IPS-15b (cell line): ENCODE data around the gene EPN1.

ENCODE experiments used
- H3K27me3 ChIP-seq: one replicate; pipeline ENCODE4 v1.6.1; 2013; ENCODE audit warnings: low read length; ENCODE audit not compliant: control insufficient read depth, insufficient read depth
- H3K36me3 ChIP-seq: one replicate; pipeline ENCODE4 v1.6.1; 2013; ENCODE audit warnings: low read length; ENCODE audit not compliant: control insufficient read depth, insufficient read depth
- H3K4me1 ChIP-seq: one replicate; pipeline ENCODE4 v1.6.1; 2013; ENCODE audit warnings: mild to moderate bottlenecking, low read length; ENCODE audit not compliant: control insufficient read depth, insufficient read depth
- H3K4me3 ChIP-seq: one replicate; pipeline ENCODE4 v1.5.1; 2013; ENCODE audit warnings: low read depth, low read length
- H3K9ac ChIP-seq: one replicate; pipeline ENCODE4 v1.6.1; 2013; ENCODE audit warnings: low read depth, mild to moderate bottlenecking, low read length
- H3K9me3 ChIP-seq: one replicate; pipeline ENCODE4 v1.6.1; 2013; ENCODE audit warnings: mild to moderate bottlenecking, low read length; ENCODE audit not compliant: control insufficient read depth, insufficient read depth

Gene EPN1

DNA sequence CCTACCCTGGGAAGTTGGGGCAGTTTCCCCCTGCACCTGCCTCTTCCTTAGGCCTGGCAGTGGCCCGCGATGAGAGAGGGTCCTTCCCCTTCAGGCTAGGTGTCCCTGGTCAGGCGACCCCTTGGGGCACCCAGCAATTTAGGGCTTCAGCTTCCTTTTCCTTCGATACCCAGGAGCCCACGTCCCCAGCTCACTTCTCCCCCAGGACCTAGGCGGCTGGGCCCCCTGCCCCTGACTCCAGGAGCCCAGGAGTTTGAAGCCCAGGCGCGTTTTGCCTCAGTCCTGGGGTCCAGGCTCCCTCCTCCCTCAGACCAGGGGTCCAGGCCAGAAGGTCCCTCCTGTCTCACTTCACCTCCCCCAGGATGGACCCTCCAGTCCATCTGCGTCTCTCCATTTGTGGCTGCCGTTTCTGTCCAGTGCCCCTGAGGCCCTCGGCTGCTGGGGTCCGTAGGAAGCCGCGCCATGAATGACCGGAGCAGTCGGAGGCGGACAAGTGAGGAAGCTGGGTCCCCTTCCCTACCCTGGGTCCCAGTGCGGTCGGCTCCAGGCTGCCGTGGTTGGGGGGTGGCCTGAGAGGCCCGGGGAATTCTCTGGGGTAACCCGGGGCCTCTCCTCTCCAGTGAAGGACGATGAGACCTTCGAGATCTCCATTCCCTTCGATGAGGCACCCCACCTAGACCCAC lies 26.3 kb upstream of the EPN1 start:
- H3K9ac ChIP-seq, result peak overlapping the region; percentile 47
- H3K4me1 ChIP-seq, result no peaks in the 10 kb centered on the region
- peaks cover 13% of the 10 kb centered on the region for H3K36me3 ChIP-seq
- H3K27me3 ChIP-seq, result no peaks in the 10 kb centered on the region
- peak overlapping the region; percentile 76 for H3K4me3 ChIP-seq
- no peaks in the 10 kb centered on the region for H3K9me3 ChIP-seq

DNA sequence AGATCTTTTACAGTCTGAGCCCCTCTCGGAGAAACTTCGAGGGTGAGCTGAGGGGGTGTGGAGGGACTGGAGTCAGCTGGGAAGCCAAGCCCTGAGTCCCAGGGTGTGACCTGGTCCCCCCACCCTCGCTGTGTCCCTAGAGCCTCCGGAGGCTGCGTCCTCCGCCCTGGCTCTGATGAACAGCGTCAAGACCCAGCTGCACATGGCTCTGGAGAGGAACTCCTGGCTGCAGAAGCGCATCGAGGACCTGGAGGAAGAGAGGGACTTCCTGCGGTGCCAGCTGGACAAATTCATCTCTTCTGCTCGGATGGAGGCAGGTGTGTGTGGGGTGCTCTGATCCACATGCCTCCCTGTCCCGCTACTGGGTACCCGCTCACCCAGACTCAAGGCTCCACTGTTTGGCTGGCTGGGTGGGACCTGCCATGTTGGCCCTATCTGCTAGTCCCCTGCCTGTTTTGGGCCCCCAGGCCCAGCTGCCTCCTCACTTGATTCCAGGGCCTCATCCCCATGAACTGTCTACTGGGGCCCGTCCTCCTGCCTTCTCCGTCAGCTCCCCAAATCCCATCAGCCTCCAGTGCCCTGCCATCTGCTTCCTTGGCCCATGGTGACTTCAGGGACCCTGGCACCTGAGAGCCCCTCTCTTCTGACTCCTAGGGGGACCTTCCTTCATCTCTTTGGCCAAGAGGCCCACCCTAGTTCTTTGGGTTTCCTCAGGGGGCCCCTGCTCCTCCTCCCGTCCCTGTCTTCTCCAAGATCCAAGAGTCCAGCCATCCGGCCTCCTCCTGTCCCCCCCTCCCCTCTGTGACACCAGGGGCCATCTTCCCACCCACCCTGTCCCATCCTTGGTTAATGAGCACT lies 25.5 kb upstream of the EPN1 start:
- Histone ChIP-seq H3K36me3 (peaks cover 12% of the 10 kb centered on the region), H3K4me1 (no peaks in the 10 kb centered on the region), H3K27me3 (no peaks in the 10 kb centered on the region), H3K9me3 (no peaks in the 10 kb centered on the region), H3K9ac (no peak overlapping the region), H3K4me3 (no peak overlapping the region)

- Histone ChIP-seq H3K27me3 (no peaks in the 10 kb centered on the region), H3K4me1 (no peaks in the 10 kb centered on the region), H3K4me3 (no peak overlapping the region), H3K36me3 (peaks cover 5% of the 10 kb centered on the region), H3K9ac (no peak overlapping the region), H3K9me3 (no peaks in the 10 kb centered on the region)
These were observed 24.9 kb upstream of the EPN1 start for GRCh38 chr19:55650126-55650557.

- no peaks in the 10 kb centered on the region for H3K9me3 ChIP-seq
- no peaks in the 10 kb centered on the region for H3K4me1 ChIP-seq
- H3K9ac ChIP-seq, result no peak overlapping the region
- H3K27me3 ChIP-seq, result no peaks in the 10 kb centered on the region
- H3K4me3 ChIP-seq, result no peak overlapping the region
- H3K36me3 ChIP-seq, result peaks cover 2% of the 10 kb centered on the region
These were observed 24.3 kb upstream of the EPN1 start for GRCh38 chr19:55650602-55651230.

GRCh38 chr19:55651236-55651635 lies 23.8 kb upstream of the EPN1 start:
- H3K4me3 ChIP-seq, result no peak overlapping the region
- no peak overlapping the region for H3K9ac ChIP-seq
- no peaks in the 10 kb centered on the region for H3K27me3 ChIP-seq
- H3K4me1 ChIP-seq, result no peaks in the 10 kb centered on the region
- H3K36me3 ChIP-seq, result peaks cover 2% of the 10 kb centered on the region
- H3K9me3 ChIP-seq, result no peaks in the 10 kb centered on the region

DNA sequence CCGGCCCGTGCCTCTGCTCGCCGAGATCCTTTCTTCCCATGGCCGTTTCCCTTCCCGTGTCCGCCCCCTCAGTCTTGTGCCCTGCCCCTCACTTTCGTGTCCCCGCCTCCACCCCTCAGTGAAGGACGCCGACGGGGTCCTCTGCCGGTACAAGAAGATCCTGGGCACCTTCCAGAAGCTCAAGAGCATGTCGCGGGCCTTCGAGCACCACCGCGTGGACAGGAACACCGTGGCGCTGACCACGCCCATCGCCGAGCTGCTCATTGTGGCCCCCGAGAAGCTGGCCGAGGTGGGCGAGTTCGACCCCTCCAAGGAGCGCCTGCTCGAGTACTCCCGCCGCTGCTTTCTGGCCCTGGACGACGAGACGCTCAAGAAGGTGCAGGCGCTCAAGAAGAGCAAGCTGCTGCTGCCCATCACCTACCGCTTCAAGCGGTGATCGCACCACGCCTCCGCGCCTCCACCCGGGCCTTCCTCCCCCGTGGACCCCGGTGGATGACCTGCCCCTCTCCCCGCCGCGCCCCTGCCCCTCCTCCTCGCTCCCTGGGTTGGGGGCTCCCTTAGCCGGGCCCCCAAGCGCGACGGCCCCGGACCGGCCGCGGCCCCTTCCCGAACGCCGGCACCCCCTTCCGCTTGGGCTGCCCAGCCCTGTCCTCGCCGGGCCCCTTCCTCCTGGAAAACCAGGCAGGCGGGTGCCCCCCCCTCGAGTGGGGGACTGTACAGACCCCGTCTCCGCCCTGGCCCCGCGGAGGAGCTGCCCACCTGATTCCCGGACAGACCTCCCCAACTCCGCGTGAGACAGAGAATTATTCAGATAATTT lies 22.5 kb upstream of the EPN1 start:
- no peaks in the 10 kb centered on the region for H3K27me3 ChIP-seq
- no peaks in the 10 kb centered on the region for H3K9me3 ChIP-seq
- H3K4me1 ChIP-seq, result peaks cover under 1% of the 10 kb centered on the region
- H3K4me3 ChIP-seq, result peak overlapping the region; percentile 68
- H3K9ac ChIP-seq, result no peak overlapping the region
- H3K36me3 ChIP-seq, result peaks cover 2% of the 10 kb centered on the region

- H3K27me3 ChIP-seq, result no peaks in the 10 kb centered on the region
- peak overlapping the region; percentile 95 for H3K9ac ChIP-seq
- H3K9me3 ChIP-seq, result no peaks in the 10 kb centered on the region
- peak overlapping the region; percentile 68 for H3K4me3 ChIP-seq
- H3K4me1 ChIP-seq, result peaks cover 9% of the 10 kb centered on the region
- H3K36me3 ChIP-seq, result peaks cover 5% of the 10 kb centered on the region
These were observed 21.2 kb upstream of the EPN1 start for GRCh38 chr19:55653651-55654322.

- Histone ChIP-seq H3K9me3 (no peaks in the 10 kb centered on the region), H3K27me3 (no peaks in the 10 kb centered on the region), H3K36me3 (peaks cover 11% of the 10 kb centered on the region), H3K4me1 (peaks cover 9% of the 10 kb centered on the region), H3K9ac (peak overlapping the region; percentile 95), H3K4me3 (peak overlapping the region; percentile 68)
These were observed 20.6 kb upstream of the EPN1 start for GRCh38 chr19:55654323-55654867.

GRCh38 chr19:55654868-55655647 lies 20.0 kb upstream of the EPN1 start, which contains the start of gene U2AF2:
Gene U2AF2 (plus strand): TSS chr19:55655035. CDS start chr19:55655105, 70 bp downstream.
- no peaks in the 10 kb centered on the region for H3K27me3 ChIP-seq
- H3K9me3 ChIP-seq, result no peaks in the 10 kb centered on the region
- H3K4me1 ChIP-seq, result peaks cover 9% of the 10 kb centered on the region
- H3K36me3 ChIP-seq, result peaks cover 17% of the 10 kb centered on the region
- peak within 1 kb of the TSS; percentile 98 for H3K9ac ChIP-seq
- H3K4me3 ChIP-seq, result peak within 1 kb of the TSS; percentile 96

DNA sequence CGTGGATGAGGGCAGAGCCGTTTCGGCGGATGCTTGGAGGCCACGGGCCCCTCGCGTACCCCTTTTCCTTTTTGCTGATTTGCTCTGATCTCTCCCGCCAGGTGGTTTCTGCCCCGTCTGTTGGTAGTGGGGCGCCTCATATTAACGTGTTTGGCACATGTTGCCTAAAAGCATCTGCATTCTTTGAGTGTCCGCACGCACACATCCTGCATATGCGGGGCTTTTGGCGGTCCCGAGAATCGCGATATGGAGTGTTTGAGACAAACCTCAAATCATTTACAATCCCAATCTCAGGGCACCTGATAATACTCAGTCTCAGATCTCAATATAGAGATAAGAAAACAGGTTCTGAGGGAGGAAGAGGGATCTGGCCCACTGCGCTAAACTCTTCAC lies 19.4 kb upstream of the EPN1 start:
- no peaks in the 10 kb centered on the region for H3K9me3 ChIP-seq
- H3K9ac ChIP-seq, result peak overlapping the region; percentile 98
- H3K4me3 ChIP-seq, result peak overlapping the region; percentile 96
- H3K4me1 ChIP-seq, result peaks cover 9% of the 10 kb centered on the region
- H3K36me3 ChIP-seq, result peaks cover 19% of the 10 kb centered on the region
- no peaks in the 10 kb centered on the region for H3K27me3 ChIP-seq
